ENCODE data around the gene NMU. TPM values are rescaled to one million over a fixed set of nuclear protein-coding genes. Genes with fewer than 3 reads are reported as not detected.

NMU gene
- total and polyA plus RNA-seq, 3 donors from 2014 or later = 0.58 to 6.3 (median 4.3) TPM

DNA sequence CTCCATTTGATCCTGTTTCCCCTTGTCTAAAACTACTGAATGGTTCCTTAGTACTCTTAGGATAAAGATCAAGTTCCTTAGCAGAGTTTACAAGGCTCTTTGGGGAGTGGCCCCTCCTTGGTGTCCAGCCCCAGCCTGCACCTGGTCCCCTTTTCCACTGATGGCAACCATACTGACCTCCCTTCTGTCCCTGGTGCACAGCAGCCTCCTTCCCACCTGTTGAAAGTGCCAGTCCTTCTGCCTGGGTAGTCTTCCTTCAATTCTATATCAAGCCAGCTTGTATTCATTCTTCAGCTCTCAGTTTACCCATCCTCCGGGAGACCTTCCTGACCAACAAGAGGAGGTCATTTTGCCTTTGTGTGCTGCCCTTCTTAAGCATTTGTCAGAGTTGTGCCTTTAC lies 30.4 kb upstream of the NMU start:
- H3K4me1 ChIP-seq = no peaks in the 10 kb centered on the region
- no peaks in the 10 kb centered on the region for H3K27me3 ChIP-seq
- H3K27ac ChIP-seq = no peak overlapping the region
- no peaks in the 10 kb centered on the region for H3K36me3 ChIP-seq (ENCODE audit: low read depth, missing control alignments)
- intact Hi-C loops (cut with DNase I; ENCODE audit: low total_unique reads) = no loop called here
- 82 to 92% methylated on average over 1 of the region's 1 CpG for WGBS, 2 donors
- H3K9me3 ChIP-seq = no peaks in the 10 kb centered on the region
- no peak for DNase-seq
- H3K4me3 ChIP-seq = no peak overlapping the region
- TF ChIP-seq, protein P1, sequence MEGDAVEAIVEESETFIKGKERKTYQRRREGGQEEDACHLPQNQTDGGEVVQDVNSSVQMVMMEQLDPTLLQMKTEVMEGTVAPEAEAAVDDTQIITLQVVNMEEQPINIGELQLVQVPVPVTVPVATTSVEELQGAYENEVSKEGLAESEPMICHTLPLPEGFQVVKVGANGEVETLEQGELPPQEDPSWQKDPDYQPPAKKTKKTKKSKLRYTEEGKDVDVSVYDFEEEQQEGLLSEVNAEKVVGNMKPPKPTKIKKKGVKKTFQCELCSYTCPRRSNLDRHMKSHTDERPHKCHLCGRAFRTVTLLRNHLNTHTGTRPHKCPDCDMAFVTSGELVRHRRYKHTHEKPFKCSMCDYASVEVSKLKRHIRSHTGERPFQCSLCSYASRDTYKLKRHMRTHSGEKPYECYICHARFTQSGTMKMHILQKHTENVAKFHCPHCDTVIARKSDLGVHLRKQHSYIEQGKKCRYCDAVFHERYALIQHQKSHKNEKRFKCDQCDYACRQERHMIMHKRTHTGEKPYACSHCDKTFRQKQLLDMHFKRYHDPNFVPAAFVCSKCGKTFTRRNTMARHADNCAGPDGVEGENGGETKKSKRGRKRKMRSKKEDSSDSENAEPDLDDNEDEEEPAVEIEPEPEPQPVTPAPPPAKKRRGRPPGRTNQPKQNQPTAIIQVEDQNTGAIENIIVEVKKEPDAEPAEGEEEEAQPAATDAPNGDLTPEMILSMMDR (IDR thresholded peaks at IDR 0.05) = no peak
- no peak for TF ChIP-seq POLR2A (IDR thresholded peaks at IDR 0.05)

DNA sequence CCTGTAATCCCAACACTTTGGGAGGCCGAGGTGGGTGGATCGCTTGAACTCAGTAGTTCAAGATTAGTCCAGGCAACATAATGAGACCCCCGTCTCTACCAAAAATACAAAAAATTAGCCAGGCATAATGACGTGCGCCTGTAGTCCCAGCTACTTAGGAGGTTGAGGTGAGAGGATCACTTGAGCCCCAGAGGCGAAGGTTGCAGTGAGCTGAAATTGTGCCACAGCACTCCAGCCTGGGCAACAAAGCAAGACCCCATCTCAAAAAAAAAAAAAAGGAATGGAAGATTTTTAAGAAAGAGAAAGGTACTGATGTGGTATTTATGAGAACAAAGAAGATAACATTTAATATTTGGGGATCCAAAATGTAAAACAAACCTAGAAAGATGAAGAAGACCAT lies 27.0 kb upstream of the NMU start:
- intact Hi-C loops (cut with DNase I; ENCODE audit: low total_unique reads) = no loop called here
- H3K27me3 ChIP-seq = no peaks in the 10 kb centered on the region
- no peak overlapping the region for H3K4me3 ChIP-seq
- H3K4me1 ChIP-seq = no peaks in the 10 kb centered on the region
- no peaks in the 10 kb centered on the region for H3K9me3 ChIP-seq
- H3K27ac ChIP-seq = no peak overlapping the region
- no peak for DNase-seq
- 94 to 95% methylated on average over 6 of the region's 6 CpGs for WGBS, 2 donors
- TF ChIP-seq POLR2A (IDR thresholded peaks at IDR 0.05) = no peak
- TF ChIP-seq, protein P1 (IDR thresholded peaks at IDR 0.05) = no peak
- no peaks in the 10 kb centered on the region for H3K36me3 ChIP-seq (ENCODE audit: low read depth, missing control alignments)

DNA sequence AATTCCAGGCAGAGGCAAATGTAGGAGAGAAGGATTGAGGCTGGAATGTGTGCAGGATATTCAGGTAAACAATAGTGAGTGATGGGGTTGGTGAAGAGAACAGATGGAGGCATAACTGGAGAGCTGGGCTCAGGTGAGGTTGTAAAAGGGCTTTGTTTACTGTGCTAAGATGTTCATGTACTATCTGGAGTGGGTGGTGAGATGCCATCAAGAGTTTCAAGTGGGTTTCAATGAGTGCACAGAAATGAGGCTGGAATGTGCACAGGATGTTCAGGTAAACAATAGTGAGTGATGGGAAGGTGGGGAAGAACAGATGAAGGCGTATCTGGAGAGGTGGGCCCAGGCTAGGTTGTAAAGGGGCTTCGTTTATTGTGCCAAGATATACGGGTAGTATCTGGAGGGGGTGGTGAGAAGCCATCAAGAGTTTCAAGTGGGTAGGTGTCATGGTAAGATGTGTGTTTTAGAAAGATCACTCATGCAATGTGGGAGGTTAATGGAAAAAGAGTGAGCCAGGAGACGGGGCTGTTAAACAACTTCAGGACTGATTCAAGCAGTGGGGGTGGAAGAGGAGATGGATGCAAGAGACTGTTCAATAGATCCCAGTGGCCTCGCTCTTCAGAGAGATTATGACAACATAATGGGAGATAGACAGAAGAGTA lies 25.4 kb upstream of the NMU start:
- no peaks in the 10 kb centered on the region for H3K36me3 ChIP-seq (ENCODE audit: low read depth, missing control alignments)
- no peak overlapping the region for H3K27ac ChIP-seq
- H3K4me3 ChIP-seq = no peak overlapping the region
- H3K4me1 ChIP-seq = no peaks in the 10 kb centered on the region
- 79 to 85% methylated on average over 5 of the region's 5 CpGs for WGBS, 2 donors
- H3K9me3 ChIP-seq = no peaks in the 10 kb centered on the region
- intact Hi-C loops (cut with DNase I; ENCODE audit: low total_unique reads) = no loop called here
- TF ChIP-seq, protein P1 (IDR thresholded peaks at IDR 0.05) = no peak
- TF ChIP-seq POLR2A (IDR thresholded peaks at IDR 0.05) = no peak
- H3K27me3 ChIP-seq = no peaks in the 10 kb centered on the region
- no peak for DNase-seq

DNA sequence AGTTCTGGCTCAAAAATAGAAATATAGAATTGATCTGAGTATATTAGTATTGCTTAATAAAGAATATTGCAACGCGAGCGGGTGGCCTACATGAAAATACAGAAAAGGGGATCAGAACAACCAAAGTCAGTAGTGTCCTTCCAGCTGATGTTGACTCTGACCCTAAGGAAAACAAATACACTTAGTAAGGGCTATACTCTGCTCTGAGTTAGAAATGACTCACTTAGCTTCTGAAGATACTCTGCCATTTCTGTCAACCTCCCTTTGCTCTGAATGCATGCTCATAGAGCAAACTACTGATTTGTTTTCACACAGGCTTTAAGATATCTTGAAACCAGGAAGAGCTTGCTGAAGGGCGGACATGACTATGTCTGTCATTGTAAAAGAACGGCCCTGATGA lies 22.6 kb upstream of the NMU start:
- no peak for DNase-seq
- H3K36me3 ChIP-seq (ENCODE audit: low read depth, missing control alignments) = no peaks in the 10 kb centered on the region
- no peak for TF ChIP-seq POLR2A (IDR thresholded peaks at IDR 0.05)
- TF ChIP-seq, protein P1 (IDR thresholded peaks at IDR 0.05) = no peak
- no peaks in the 10 kb centered on the region for H3K9me3 ChIP-seq
- H3K4me1 ChIP-seq = no peaks in the 10 kb centered on the region
- intact Hi-C loops (cut with DNase I; ENCODE audit: low total_unique reads) = no loop called here
- 92 to 97% methylated on average over 5 of the region's 5 CpGs for WGBS, 2 donors
- no peaks in the 10 kb centered on the region for H3K27me3 ChIP-seq
- no peak overlapping the region for H3K27ac ChIP-seq
- no peak overlapping the region for H3K4me3 ChIP-seq

DNA sequence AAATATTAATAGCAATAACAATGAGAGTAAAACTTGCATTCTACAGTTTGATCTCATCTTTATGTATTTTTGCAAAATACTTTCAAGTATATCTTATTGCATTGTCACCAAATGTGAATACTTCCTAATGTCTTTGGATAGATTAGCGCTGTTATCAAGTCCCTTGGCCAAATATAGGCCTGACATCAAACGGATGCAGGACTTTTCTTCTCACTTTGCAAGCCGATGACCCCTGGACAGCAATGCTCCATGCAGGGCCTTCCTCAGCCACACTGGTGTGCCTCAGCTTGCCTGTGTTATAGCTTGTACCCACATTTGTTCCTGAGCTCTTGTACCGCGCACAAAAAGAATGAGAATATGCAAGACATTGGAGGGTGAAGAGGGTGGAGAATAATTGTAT lies 18.0 kb upstream of the NMU start:
- no peak for TF ChIP-seq POLR2A (IDR thresholded peaks at IDR 0.05)
- TF ChIP-seq, protein P1 (IDR thresholded peaks at IDR 0.05) = no peak
- H3K27me3 ChIP-seq = no peaks in the 10 kb centered on the region
- WGBS, 2 donors = 87 to 91% methylated on average over 5 of the region's 5 CpGs
- intact Hi-C loops (cut with DNase I; ENCODE audit: low total_unique reads) = no loop called here
- H3K9me3 ChIP-seq = no peaks in the 10 kb centered on the region
- H3K4me1 ChIP-seq = no peaks in the 10 kb centered on the region
- no peak overlapping the region for H3K4me3 ChIP-seq
- no peaks in the 10 kb centered on the region for H3K36me3 ChIP-seq (ENCODE audit: low read depth, missing control alignments)
- no peak overlapping the region for H3K27ac ChIP-seq
- DNase-seq = no peak

All from testis (tissue), 3 donors.